Suppressor macrophage treated with lipopolysaccharide for 1 hour (primary cell): ENCODE results near the gene SEC24D.

Experiments used
- DNase-seq, 3 donors: peaks; one replicate each; pipeline ENCODE4 v3.0.0-alpha.2; 2020 to 2022

SEC24D gene

DNA sequence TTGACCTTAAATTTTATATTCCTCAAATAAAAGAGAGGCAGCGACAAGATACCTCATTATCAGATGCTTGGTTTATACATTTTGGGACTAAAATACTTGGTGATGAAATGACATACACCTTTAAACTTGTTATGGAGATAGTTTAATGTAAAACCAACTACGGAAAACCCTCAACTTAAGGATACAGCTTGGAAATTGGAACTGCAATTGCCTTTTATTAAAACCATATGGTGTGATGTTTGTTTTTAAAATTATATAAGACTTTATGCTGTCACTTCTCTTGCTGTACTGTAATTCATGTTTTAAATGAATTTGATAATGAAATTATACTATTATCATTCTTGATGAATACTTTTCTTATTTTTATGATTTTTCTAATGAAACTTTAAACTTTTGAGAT is 124.9 kb downstream of the SEC24D start:
- DNase-seq: no peak

DNA sequence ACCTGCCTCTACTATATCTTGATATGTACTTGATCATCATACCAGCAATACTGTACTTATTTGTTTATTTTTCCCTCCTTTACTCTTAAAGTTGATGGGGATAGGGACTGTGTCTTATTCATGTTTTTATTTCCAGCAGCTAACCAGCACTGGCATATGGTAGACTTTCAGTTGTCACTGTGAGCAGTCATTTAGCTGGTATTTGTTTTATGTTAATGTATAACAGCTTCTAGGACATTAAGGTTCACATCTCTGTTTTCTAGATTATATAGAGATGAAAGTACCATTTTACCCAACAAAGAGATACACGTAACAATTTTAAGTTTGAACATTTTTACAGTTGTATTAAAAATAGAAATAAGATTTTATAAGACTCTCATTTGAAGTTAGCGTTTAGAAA is 132.8 kb downstream of the SEC24D start:
- no peak for DNase-seq

DNA sequence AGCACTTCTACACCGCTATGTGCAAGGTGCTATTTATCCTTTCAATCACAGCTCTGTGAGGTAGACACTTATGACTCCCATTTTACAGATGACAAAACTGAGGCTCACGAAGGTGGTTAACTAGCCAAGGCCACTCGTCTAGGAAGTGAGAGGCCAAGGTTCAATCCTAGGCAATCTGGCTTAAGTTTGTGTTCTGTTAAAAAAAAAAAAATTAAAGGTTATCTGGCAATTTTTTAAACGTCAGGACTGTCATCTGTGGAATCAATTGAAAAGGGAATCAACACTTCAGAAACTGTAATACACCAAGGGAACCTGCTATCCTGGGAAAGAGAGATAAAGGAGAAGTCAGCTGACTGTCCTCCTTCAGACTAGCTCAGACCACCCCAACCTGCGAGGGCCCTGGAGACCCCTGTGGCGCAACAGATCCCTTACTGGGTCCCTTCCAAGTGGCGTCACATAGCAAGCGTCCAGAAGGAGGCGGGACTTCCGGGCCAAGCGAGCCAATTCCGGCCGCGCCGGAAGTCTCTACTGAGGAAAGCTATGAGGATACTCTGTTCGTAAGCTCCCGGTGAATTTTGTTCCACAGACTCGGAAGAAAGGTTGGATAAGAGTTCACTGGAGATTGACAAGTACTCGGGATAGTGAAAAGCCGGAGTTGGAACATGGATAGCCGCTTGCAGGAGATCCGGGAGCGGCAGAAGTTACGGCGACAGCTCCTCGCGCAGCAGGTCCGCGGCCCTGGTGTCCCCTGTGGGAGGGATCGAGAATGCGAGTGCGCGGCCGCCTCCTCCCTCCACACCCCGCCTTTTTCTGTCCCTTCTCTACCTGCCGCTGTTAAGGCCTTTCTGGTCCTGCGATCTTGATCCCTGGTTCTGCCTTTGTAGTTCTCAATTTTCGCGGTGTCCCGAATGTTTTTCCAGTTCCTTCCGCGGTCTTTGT is 150.8 kb downstream of the SEC24D start, which contains the start of gene METTL14:
TSS of gene METTL14 (plus strand) at position 520 of the 939 bp plus-strand sequence. CDS start at position 663, 143 bp downstream.
- DNase-seq: peak; percentile 92 to 95 (median 94)

DNA sequence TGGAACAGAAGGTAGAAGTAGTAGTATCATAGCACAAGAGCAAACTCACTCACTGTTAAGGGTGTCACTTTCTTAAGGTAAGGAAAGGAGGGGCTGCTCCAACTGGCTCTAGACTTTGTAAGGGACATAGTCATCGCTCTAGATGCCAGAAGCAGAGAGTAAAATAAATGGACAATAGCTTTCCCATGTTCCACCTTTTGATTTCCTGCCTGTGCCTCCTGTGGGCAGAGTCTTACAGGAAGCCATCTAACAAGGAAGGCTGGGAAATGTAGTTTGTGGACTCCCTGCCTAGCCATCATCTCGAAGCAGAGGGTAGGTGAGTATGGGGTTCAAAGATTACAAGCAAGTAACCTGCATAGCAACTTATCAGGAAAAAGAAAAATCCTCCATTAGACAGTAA is 152.4 kb downstream of the SEC24D start:
- DNase-seq: no peak

DNA sequence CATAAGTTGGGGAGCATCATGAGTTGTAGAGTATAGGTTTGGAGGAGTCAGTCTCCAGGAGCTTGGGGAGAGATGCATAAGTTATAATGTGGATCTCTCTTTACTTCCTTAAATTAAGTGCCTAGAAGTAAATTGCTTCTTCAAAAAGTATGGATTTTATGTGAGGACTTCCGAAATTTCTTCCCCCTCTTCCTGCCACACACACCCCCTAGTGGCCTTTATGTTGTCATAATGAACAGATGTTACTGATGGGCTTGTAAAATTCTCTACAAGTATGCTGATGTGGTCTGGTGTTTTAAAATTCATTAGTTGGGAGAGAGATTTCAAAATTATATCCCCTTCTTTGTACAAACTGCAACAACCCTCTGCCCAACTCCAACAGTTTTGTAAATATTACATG is 153.0 kb downstream of the SEC24D start:
- DNase-seq: peak; percentile 51 to 60 (median 59)

DNA sequence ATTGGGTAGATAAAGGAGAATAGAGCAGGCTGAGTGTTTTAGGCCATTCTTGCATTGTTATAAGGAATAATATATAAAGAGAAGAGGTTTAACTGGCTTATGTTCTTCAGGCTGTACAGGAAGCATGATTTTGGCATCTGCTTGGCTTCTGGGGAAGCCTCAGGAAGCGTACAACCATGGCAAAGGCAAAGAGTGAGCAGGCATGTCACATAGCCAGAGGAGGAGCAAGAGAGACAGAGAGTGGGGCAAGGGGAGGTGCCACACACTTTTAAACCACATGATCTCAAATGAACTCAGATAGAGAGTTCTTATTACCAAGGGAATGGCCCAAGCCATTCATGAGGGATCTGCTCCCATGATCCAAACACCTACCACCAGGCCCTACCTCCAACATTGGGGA is 155.1 kb downstream of the SEC24D start:
- no peak for DNase-seq

DNA sequence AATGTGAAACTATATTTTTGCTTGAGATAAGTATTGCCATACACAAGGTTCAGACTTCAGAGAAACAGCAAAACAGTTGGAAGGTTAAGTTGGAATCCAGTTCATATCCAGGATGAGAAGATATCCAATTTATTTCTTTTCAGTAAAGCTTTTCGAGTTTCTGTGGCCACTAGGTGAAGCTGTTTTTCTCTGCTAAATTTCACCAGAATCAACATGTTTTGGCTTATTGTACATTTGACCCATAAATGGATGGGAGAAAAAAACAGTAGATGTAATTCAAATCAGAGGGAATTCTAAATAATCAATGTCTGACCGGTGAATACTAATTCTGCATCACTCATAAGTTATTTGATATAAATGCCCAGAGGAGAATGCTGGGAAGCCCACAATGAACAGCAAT is 159.8 kb downstream of the SEC24D start:
- no peak for DNase-seq
